ENCODE results near the gene PPP4C.

PPP4C gene

GRCh38 chr16:30041841-30042240 lies 34.0 kb upstream of the PPP4C start:
- H3K27ac ChIP-seq, result no peak overlapping the region
- no peak overlapping the region for H3K4me3 ChIP-seq (ENCODE audit: low read depth in 1 of 2, low read length in 1 of 2)
- H3K27me3 ChIP-seq, result peaks cover 10% of the 10 kb centered on the region
- no peaks in the 10 kb centered on the region for H3K9me3 ChIP-seq
- TF ChIP-seq CTCF (IDR thresholded peaks at IDR 0.05), result no peak
- H3K36me3 ChIP-seq, result no peaks in the 10 kb centered on the region
- no peaks in the 10 kb centered on the region for H3K4me1 ChIP-seq (ENCODE audit: control insufficient read depth in 1 of 2, insufficient read depth in 1 of 2, low read depth in 1 of 2, low read length in 1 of 2)

GRCh38 chr16:30046178-30046577 lies 29.6 kb upstream of the PPP4C start:
- no peak overlapping the region for H3K27ac ChIP-seq
- H3K36me3 ChIP-seq, result no peaks in the 10 kb centered on the region
- no peaks in the 10 kb centered on the region for H3K27me3 ChIP-seq
- H3K9me3 ChIP-seq, result no peaks in the 10 kb centered on the region
- no peaks in the 10 kb centered on the region for H3K4me1 ChIP-seq (ENCODE audit: control insufficient read depth in 1 of 2, insufficient read depth in 1 of 2, low read depth in 1 of 2, low read length in 1 of 2)
- TF ChIP-seq CTCF (IDR thresholded peaks at IDR 0.05), result no peak
- H3K4me3 ChIP-seq (ENCODE audit: low read depth in 1 of 2, low read length in 1 of 2), result no peak overlapping the region

GRCh38 chr16:30046588-30046987 lies 29.2 kb upstream of the PPP4C start:
- TF ChIP-seq CTCF (IDR thresholded peaks at IDR 0.05), result no peak
- Histone ChIP-seq H3K27me3 (no peaks in the 10 kb centered on the region), H3K27ac (no peak overlapping the region), H3K9me3 (no peaks in the 10 kb centered on the region), H3K4me1 (ENCODE audit: control insufficient read depth in 1 of 2, insufficient read depth in 1 of 2, low read depth in 1 of 2, low read length in 1 of 2) (no peaks in the 10 kb centered on the region), H3K4me3 (ENCODE audit: low read depth in 1 of 2, low read length in 1 of 2) (no peak overlapping the region), H3K36me3 (no peaks in the 10 kb centered on the region)

- H3K9me3 ChIP-seq, result no peaks in the 10 kb centered on the region
- peaks cover 10 to 16% of the 10 kb centered on the region in 2 experiments for H3K4me1 ChIP-seq (ENCODE audit: control insufficient read depth in 1 of 2, insufficient read depth in 1 of 2, low read depth in 1 of 2, low read length in 1 of 2)
- no peak for TF ChIP-seq CTCF (IDR thresholded peaks at IDR 0.05)
Measured at GRCh38 chr16:30049871-30050270, 25.9 kb upstream of the PPP4C start.

GRCh38 chr16:30051518-30051917 lies 24.3 kb upstream of the PPP4C start:
- H3K9me3 ChIP-seq, result no peaks in the 10 kb centered on the region
- no peak overlapping the region for H3K4me3 ChIP-seq (ENCODE audit: low read depth in 1 of 2, low read length in 1 of 2)
- H3K36me3 ChIP-seq, result no peaks in the 10 kb centered on the region
- H3K27ac ChIP-seq, result no peak overlapping the region
- H3K27me3 ChIP-seq, result no peaks in the 10 kb centered on the region
- H3K4me1 ChIP-seq (ENCODE audit: control insufficient read depth in 1 of 2, insufficient read depth in 1 of 2, low read depth in 1 of 2, low read length in 1 of 2), result peaks cover 10 to 16% of the 10 kb centered on the region in 2 experiments
- TF ChIP-seq CTCF (IDR thresholded peaks at IDR 0.05), result no peak

More at GRCh38 chr16:30049871-30050270, 25.9 kb upstream of the PPP4C start:
- Histone ChIP-seq H3K27me3 (no peaks in the 10 kb centered on the region), H3K27ac (no peak overlapping the region), H3K4me3 (ENCODE audit: low read depth in 1 of 2, low read length in 1 of 2) (no peak overlapping the region), H3K36me3 (no peaks in the 10 kb centered on the region)

All from neutrophil (primary cell).